Measurements from ENCODE around the gene SLC44A2.
A peak's percentile ranks its signal among the peaks of the same experiment; 100 is the strongest.
"Not testable (repeated sequence)": the region's sequence is repeated elsewhere in the genome, so short reads cannot be mapped to it uniquely, and the experiment has no call there.

The SLC44A2 gene

GRCh38 chr19:10670182-10670581, 44.8 kb downstream of the SLC44A2 start:
- peaks cover 15 to 70% (median 40%) of the 10 kb centered on the region in 4 experiments for H3K36me3 ChIP-seq (ENCODE audit: control insufficient read depth in 4 of 4, insufficient read depth in 4 of 4, low read length in 3 of 4)
- no peaks in the 10 kb centered on the region for H3K9me3 ChIP-seq (ENCODE audit: control extremely low read depth in 1 of 5, control insufficient read depth in 4 of 5, insufficient read depth in 2 of 5, low read depth in 1 of 5, low read length in 4 of 5)
- no peak overlapping the region for H3K27ac ChIP-seq (ENCODE audit: insufficient read depth in 1 of 2, low read depth in 1 of 2, low read length in 2 of 2, poor library complexity in 1 of 2, severe bottlenecking in 2 of 2)
- peaks cover 0 to 7% (median 3%) of the 10 kb centered on the region in 4 experiments for H3K4me1 ChIP-seq (ENCODE audit: control extremely low read depth in 1 of 4, control insufficient read depth in 4 of 4, insufficient read depth in 4 of 4, low read length in 3 of 4)
- POLR2A ChIA-PET = no interaction called here
- no CpG with 5 or more reads among the region's 1 CpG for WGBS (ENCODE audit: insufficient coverage)
- DNase-seq = no peak
- no peaks in the 10 kb centered on the region for H3K27me3 ChIP-seq (replicated peaks in 2 of 5; ENCODE audit: control insufficient read depth in 4 of 5, insufficient read depth in 5 of 5, low read length in 4 of 5)
- no peak overlapping the region for H3K4me3 ChIP-seq (ENCODE audit: control insufficient read depth in 1 of 7, extremely low read depth in 1 of 7, insufficient read depth in 4 of 7, low read depth in 2 of 7, low read length in 6 of 7)
- CTCF ChIA-PET = interaction anchor here (0.9 to 2.7 kb wide), 7 partner anchors 15 to 89 kb away, joined by 3 to 7 read pairs (median 3); partner anchors contain the start of gene QTRT1

- no peaks in the 10 kb centered on the region for H3K27me3 ChIP-seq (replicated peaks in 2 of 5; ENCODE audit: control insufficient read depth in 4 of 5, insufficient read depth in 5 of 5, low read length in 4 of 5)
- CTCF ChIA-PET = interaction anchor here (0.8 to 2.7 kb wide), 11 partner anchors 12 to 175 kb away, joined by 3 to 7 read pairs (median 4); partner anchors contain the start of genes DNM2 and QTRT1
- H3K4me1 ChIP-seq (ENCODE audit: control extremely low read depth in 1 of 4, control insufficient read depth in 4 of 4, insufficient read depth in 4 of 4, low read length in 3 of 4) = peaks cover 0 to 7% (median 3%) of the 10 kb centered on the region in 4 experiments
- 94% methylated on average over 20 of the region's 24 CpGs for WGBS (ENCODE audit: insufficient coverage)
- POLR2A ChIA-PET = no interaction called here
- no peak overlapping the region for H3K4me3 ChIP-seq (ENCODE audit: control insufficient read depth in 1 of 7, extremely low read depth in 1 of 7, insufficient read depth in 4 of 7, low read depth in 2 of 7, low read length in 6 of 7)
- H3K36me3 ChIP-seq (ENCODE audit: control insufficient read depth in 4 of 4, insufficient read depth in 4 of 4, low read length in 3 of 4) = peaks cover 18 to 76% (median 44%) of the 10 kb centered on the region in 4 experiments
- H3K27ac ChIP-seq (ENCODE audit: insufficient read depth in 1 of 2, low read depth in 1 of 2, low read length in 2 of 2, poor library complexity in 1 of 2, severe bottlenecking in 2 of 2) = no peak overlapping the region
- no peak for DNase-seq
- no peaks in the 10 kb centered on the region for H3K9me3 ChIP-seq (ENCODE audit: control extremely low read depth in 1 of 5, control insufficient read depth in 4 of 5, insufficient read depth in 2 of 5, low read depth in 1 of 5, low read length in 4 of 5)
Observed at GRCh38 chr19:10670876-10671804, 45.8 kb downstream of the SLC44A2 start.

GRCh38 chr19:10671922-10672321, 46.6 kb downstream of the SLC44A2 start:
- H3K36me3 ChIP-seq (ENCODE audit: control insufficient read depth in 4 of 4, insufficient read depth in 4 of 4, low read length in 3 of 4) = peaks cover 18 to 71% (median 45%) of the 10 kb centered on the region in 4 experiments
- H3K27ac ChIP-seq (ENCODE audit: insufficient read depth in 1 of 2, low read depth in 1 of 2, low read length in 2 of 2, poor library complexity in 1 of 2, severe bottlenecking in 2 of 2); POLR2A ChIA-PET; H3K27me3 ChIP-seq (replicated peaks in 2 of 5; ENCODE audit: control insufficient read depth in 4 of 5, insufficient read depth in 5 of 5, low read length in 4 of 5); H3K9me3 ChIP-seq (ENCODE audit: control extremely low read depth in 1 of 5, control insufficient read depth in 4 of 5, insufficient read depth in 2 of 5, low read depth in 1 of 5, low read length in 4 of 5); DNase-seq; H3K4me3 ChIP-seq (ENCODE audit: control insufficient read depth in 1 of 7, extremely low read depth in 1 of 7, insufficient read depth in 4 of 7, low read depth in 2 of 7, low read length in 6 of 7); H3K4me1 ChIP-seq (ENCODE audit: control extremely low read depth in 1 of 4, control insufficient read depth in 4 of 4, insufficient read depth in 4 of 4, low read length in 3 of 4): not testable (repeated sequence)
- no CpG with 5 or more reads among the region's 3 CpGs for WGBS (ENCODE audit: insufficient coverage)
- CTCF ChIA-PET = interaction anchor here (0.8 to 2.5 kb wide), 6 partner anchors 11 to 46 kb away, joined by 3 to 7 read pairs (median 4); partner anchors contain the start of gene DNM2

- POLR2A ChIA-PET; H3K4me3 ChIP-seq (ENCODE audit: control insufficient read depth in 1 of 7, extremely low read depth in 1 of 7, insufficient read depth in 4 of 7, low read depth in 2 of 7, low read length in 6 of 7); H3K4me1 ChIP-seq (ENCODE audit: control extremely low read depth in 1 of 4, control insufficient read depth in 4 of 4, insufficient read depth in 4 of 4, low read length in 3 of 4); H3K27me3 ChIP-seq (replicated peaks in 2 of 5; ENCODE audit: control insufficient read depth in 4 of 5, insufficient read depth in 5 of 5, low read length in 4 of 5); DNase-seq; H3K27ac ChIP-seq (ENCODE audit: insufficient read depth in 1 of 2, low read depth in 1 of 2, low read length in 2 of 2, poor library complexity in 1 of 2, severe bottlenecking in 2 of 2); H3K9me3 ChIP-seq (ENCODE audit: control extremely low read depth in 1 of 5, control insufficient read depth in 4 of 5, insufficient read depth in 2 of 5, low read depth in 1 of 5, low read length in 4 of 5): not testable (repeated sequence)
- WGBS (ENCODE audit: insufficient coverage) = 92% methylated on average over 4 of the region's 8 CpGs
- H3K36me3 ChIP-seq (ENCODE audit: control insufficient read depth in 4 of 4, insufficient read depth in 4 of 4, low read length in 3 of 4) = peaks cover 26 to 87% (median 66%) of the 10 kb centered on the region in 4 experiments
- CTCF ChIA-PET = interaction anchor here (1.0 to 2.0 kb wide), 3 partner anchors 12 to 95 kb away, joined by 3 to 7 read pairs (median 3); no protein-coding TSS in a partner anchor
Observed at GRCh38 chr19:10675214-10675613, 49.9 kb downstream of the SLC44A2 start.

- CTCF ChIA-PET = interaction anchor here (0.6 to 1.4 kb wide), 2 partner anchors 9 to 95 kb away, joined by 3 to 5 read pairs; no protein-coding TSS in a partner anchor
- Histone ChIP-seq H3K27me3 (replicated peaks in 2 of 5; ENCODE audit: control insufficient read depth in 4 of 5, insufficient read depth in 5 of 5, low read length in 4 of 5) (no peaks in the 10 kb centered on the region), H3K36me3 (ENCODE audit: control insufficient read depth in 4 of 4, insufficient read depth in 4 of 4, low read length in 3 of 4) (peaks cover 37 to 91% (median 74%) of the 10 kb centered on the region in 4 experiments), H3K4me1 (ENCODE audit: control extremely low read depth in 1 of 4, control insufficient read depth in 4 of 4, insufficient read depth in 4 of 4, low read length in 3 of 4) (no peaks in the 10 kb centered on the region), H3K9me3 (ENCODE audit: control extremely low read depth in 1 of 5, control insufficient read depth in 4 of 5, insufficient read depth in 2 of 5, low read depth in 1 of 5, low read length in 4 of 5) (no peaks in the 10 kb centered on the region), H3K27ac (ENCODE audit: insufficient read depth in 1 of 2, low read depth in 1 of 2, low read length in 2 of 2, poor library complexity in 1 of 2, severe bottlenecking in 2 of 2) (no peak overlapping the region), H3K4me3 (ENCODE audit: control insufficient read depth in 1 of 7, extremely low read depth in 1 of 7, insufficient read depth in 4 of 7, low read depth in 2 of 7, low read length in 6 of 7) (no peak overlapping the region)
- WGBS (ENCODE audit: insufficient coverage) = 98% methylated on average over 11 of the region's 13 CpGs
- peak in 1 of 3 donors; percentile 45 for DNase-seq
- POLR2A ChIA-PET = no interaction called here
Observed at GRCh38 chr19:10677751-10678150, 52.4 kb downstream of the SLC44A2 start.

- Histone ChIP-seq H3K4me3 (ENCODE audit: control insufficient read depth in 1 of 7, extremely low read depth in 1 of 7, insufficient read depth in 4 of 7, low read depth in 2 of 7, low read length in 6 of 7) (no peak overlapping the region), H3K27me3 (replicated peaks in 2 of 5; ENCODE audit: control insufficient read depth in 4 of 5, insufficient read depth in 5 of 5, low read length in 4 of 5) (no peaks in the 10 kb centered on the region), H3K4me1 (ENCODE audit: control extremely low read depth in 1 of 4, control insufficient read depth in 4 of 4, insufficient read depth in 4 of 4, low read length in 3 of 4) (no peaks in the 10 kb centered on the region), H3K27ac (ENCODE audit: insufficient read depth in 1 of 2, low read depth in 1 of 2, low read length in 2 of 2, poor library complexity in 1 of 2, severe bottlenecking in 2 of 2) (no peak overlapping the region), H3K36me3 (ENCODE audit: control insufficient read depth in 4 of 4, insufficient read depth in 4 of 4, low read length in 3 of 4) (peaks cover 32 to 91% (median 76%) of the 10 kb centered on the region in 4 experiments), H3K9me3 (ENCODE audit: control extremely low read depth in 1 of 5, control insufficient read depth in 4 of 5, insufficient read depth in 2 of 5, low read depth in 1 of 5, low read length in 4 of 5) (no peaks in the 10 kb centered on the region)
- POLR2A ChIA-PET = no interaction called here
- CTCF ChIA-PET = interaction anchor here (1.1 kb wide), 1 partner anchor 99 kb away, joined by 3 read pairs; no protein-coding TSS in a partner anchor
- WGBS (ENCODE audit: insufficient coverage) = 95% methylated on average over 9 of the region's 12 CpGs
- no peak for DNase-seq
Observed at GRCh38 chr19:10678813-10679212, 53.5 kb downstream of the SLC44A2 start.

- ChIA-PET POLR2A (no interaction called here), CTCF (interaction anchor here (1.1 kb wide), 1 partner anchor 100 kb away, joined by 3 read pairs; no protein-coding TSS in a partner anchor)
- Histone ChIP-seq H3K27ac (ENCODE audit: insufficient read depth in 1 of 2, low read depth in 1 of 2, low read length in 2 of 2, poor library complexity in 1 of 2, severe bottlenecking in 2 of 2) (no peak overlapping the region), H3K4me1 (ENCODE audit: control extremely low read depth in 1 of 4, control insufficient read depth in 4 of 4, insufficient read depth in 4 of 4, low read length in 3 of 4) (no peaks in the 10 kb centered on the region), H3K36me3 (ENCODE audit: control insufficient read depth in 4 of 4, insufficient read depth in 4 of 4, low read length in 3 of 4) (peaks cover 34 to 95% (median 83%) of the 10 kb centered on the region in 4 experiments), H3K9me3 (ENCODE audit: control extremely low read depth in 1 of 5, control insufficient read depth in 4 of 5, insufficient read depth in 2 of 5, low read depth in 1 of 5, low read length in 4 of 5) (no peaks in the 10 kb centered on the region), H3K27me3 (replicated peaks in 2 of 5; ENCODE audit: control insufficient read depth in 4 of 5, insufficient read depth in 5 of 5, low read length in 4 of 5) (no peaks in the 10 kb centered on the region), H3K4me3 (ENCODE audit: control insufficient read depth in 1 of 7, extremely low read depth in 1 of 7, insufficient read depth in 4 of 7, low read depth in 2 of 7, low read length in 6 of 7) (no peak overlapping the region)
- no peak for DNase-seq
- WGBS (ENCODE audit: insufficient coverage) = 100% methylated on average over 18 of the region's 18 CpGs
Observed at GRCh38 chr19:10679743-10680142, 54.4 kb downstream of the SLC44A2 start.

Measured in common myeloid progenitor, CD34-positive (primary cell).